Osteocyte (in vitro differentiated cells): ENCODE results near the gene STK25. TPM values are rescaled to one million over a fixed set of nuclear protein-coding genes. Genes with fewer than 3 reads are reported as not detected.

Experiments
- DNase-seq: peaks from one replicate; pipeline ENCODE4 v3.0.0; 2021; ENCODE audit warnings: mixed read lengths; ENCODE audit not compliant: unreplicated experiment; ENCODE audit errors: extremely low spot score
- H3K27ac Mint-ChIP-seq: one replicate; pipeline ENCODE4 v1.8.0; 2021; ENCODE audit warnings: mild to moderate bottlenecking, mixed read lengths; ENCODE audit not compliant: unreplicated experiment
- H3K27me3 Mint-ChIP-seq: one replicate; pipeline ENCODE4 v1.8.0; 2021; ENCODE audit warnings: mixed read lengths; ENCODE audit not compliant: unreplicated experiment
- H3K36me3 Mint-ChIP-seq: one replicate; pipeline ENCODE4 v1.8.0; 2021; ENCODE audit warnings: mixed read lengths; ENCODE audit not compliant: unreplicated experiment
- H3K4me1 Mint-ChIP-seq: one replicate; pipeline ENCODE4 v1.8.0; 2021; ENCODE audit warnings: mixed read lengths; ENCODE audit not compliant: unreplicated experiment
- H3K4me3 Mint-ChIP-seq: one replicate; pipeline ENCODE4 v1.8.0; 2021; ENCODE audit warnings: mild to moderate bottlenecking, moderate library complexity, mixed read lengths; ENCODE audit not compliant: unreplicated experiment
- H3K9me3 Mint-ChIP-seq: one replicate; pipeline ENCODE4 v1.8.0; 2021; ENCODE audit warnings: mixed read lengths; ENCODE audit not compliant: unreplicated experiment
- CTCF ChIP-seq: fragments of 200-600 bp; sonication (generic); IDR thresholded peaks from 2 replicates; pipeline ENCODE4 v1.5.0; 2021; ENCODE audit warnings: antibody characterized with exemption, mild to moderate bottlenecking, moderate library complexity
- total RNA-seq: library from RNA; stranded (reverse); gene quantifications from 2 replicates; pipeline ENCODE4 v1.2.1, GENCODE V29; 2021

Gene STK25
- total RNA-seq, 1 donor from 2014 or later: 206 TPM

DNA sequence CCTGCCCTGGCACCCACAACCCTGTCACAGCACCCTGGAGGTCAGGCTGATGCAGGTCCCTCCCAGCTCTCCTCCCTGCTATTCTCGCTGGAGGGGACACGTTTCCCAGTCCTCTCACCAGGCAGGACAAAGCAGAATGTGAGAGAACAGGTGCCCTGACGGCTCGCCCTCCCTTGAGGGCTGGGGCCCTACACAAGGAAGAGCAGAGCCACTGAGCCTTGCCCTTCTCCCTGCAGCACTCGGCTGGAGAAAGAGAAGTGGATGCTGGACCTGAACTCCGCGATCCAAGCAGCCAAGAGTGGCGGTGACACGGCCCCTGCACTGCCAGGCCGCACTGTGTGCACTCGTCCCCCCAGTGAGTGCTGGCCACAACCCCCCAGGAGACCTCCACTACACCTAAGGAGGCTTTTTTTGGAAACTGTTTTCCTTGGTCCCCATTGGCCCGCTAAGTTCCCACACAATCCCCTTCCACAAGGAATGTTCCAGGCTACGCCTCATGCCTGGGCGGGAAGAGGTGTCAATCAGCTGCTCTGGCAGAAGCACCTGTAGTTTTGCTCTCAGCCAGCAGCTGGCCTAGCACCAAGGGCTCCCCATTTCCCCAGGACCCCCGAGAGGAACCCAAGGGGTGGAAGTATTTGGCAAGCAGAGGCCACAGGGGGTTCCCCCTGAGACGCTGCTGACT lies 17.4 kb downstream of the STK25 start:
- no peak for TF ChIP-seq CTCF
- Mint-ChIP-seq H3K27me3 (no peaks in the 10 kb centered on the region), H3K36me3 (peaks cover 24% of the 10 kb centered on the region), H3K9me3 (no peaks in the 10 kb centered on the region), H3K27ac (no peak overlapping the region), H3K4me3 (no peak overlapping the region), H3K4me1 (no peaks in the 10 kb centered on the region)
- no peak for DNase-seq

- Mint-ChIP-seq H3K36me3 (peaks cover 21% of the 10 kb centered on the region), H3K27me3 (no peaks in the 10 kb centered on the region), H3K4me1 (no peaks in the 10 kb centered on the region), H3K4me3 (no peak overlapping the region), H3K27ac (no peak overlapping the region), H3K9me3 (no peaks in the 10 kb centered on the region)
- TF ChIP-seq CTCF: no peak
- DNase-seq: no peak
Measured at GRCh38 chr2:241489733-241490680, 18.4 kb downstream of the STK25 start.

DNA sequence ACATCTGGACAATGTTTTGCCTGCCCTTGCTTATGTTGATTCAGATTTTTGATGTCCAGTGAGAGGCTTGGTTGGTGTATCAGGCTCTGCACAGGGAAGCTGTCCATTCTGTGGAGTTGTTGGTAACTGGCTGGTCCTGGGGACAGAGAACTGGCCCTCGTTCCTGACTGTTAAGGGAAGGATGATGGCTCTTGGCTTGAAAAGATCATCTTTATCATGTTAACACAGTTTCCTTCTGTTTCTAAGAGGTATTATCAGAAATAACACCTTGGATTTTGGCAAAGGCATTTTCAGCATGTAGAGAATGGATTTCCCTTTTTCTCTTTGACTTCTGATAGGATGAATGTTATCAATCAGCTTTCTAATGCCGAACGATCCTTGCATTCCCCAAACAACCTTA lies 19.3 kb downstream of the STK25 start:
- Mint-ChIP-seq H3K4me1 (no peaks in the 10 kb centered on the region), H3K27ac (no peak overlapping the region), H3K9me3 (no peaks in the 10 kb centered on the region), H3K4me3 (no peak overlapping the region), H3K27me3 (no peaks in the 10 kb centered on the region), H3K36me3 (peaks cover 21% of the 10 kb centered on the region)
- no peak for TF ChIP-seq CTCF
- DNase-seq: no peak

DNA sequence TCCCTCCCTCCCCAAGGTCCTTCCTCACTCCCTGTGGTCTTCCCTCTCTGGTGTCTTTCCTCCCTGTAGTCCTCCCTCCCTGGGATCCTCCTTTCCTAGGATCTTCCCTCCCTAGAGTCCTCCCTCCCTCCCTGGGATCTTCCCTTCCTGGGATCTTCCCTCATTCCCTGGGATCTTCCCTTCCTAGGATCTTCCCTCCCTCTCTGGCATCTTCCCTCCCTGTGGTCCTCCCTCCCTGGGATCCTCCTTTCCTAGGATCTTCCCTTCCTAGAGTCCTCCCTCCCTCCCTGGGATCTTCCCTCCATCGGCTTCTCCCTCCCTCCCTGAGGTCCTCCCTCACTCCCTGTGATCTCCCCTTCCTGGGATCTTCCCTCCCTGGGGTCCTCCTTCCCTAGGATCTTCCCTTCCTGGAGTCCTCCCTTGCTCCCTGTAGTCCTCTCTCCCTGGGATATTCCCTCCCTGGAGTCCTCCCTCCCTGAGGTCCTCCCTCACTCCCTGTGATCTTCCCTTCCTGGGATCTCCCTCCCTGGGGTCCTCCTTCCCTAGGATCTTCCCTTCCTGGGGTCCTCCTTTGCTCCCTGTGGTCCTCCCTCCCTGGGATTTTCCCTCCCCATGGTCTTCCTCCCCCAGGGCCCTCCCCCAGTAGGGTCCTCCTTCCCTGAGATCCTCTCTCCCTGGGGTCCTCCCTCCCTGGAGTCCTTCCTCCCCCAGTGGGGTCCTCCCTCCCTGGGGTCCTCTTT lies 23.0 kb downstream of the STK25 start:
- H3K36me3 Mint-ChIP-seq: peaks cover 12% of the 10 kb centered on the region
- TF ChIP-seq CTCF: no peak
- no peak overlapping the region for H3K27ac Mint-ChIP-seq
- H3K9me3 Mint-ChIP-seq: no peaks in the 10 kb centered on the region
- H3K27me3 Mint-ChIP-seq: no peaks in the 10 kb centered on the region
- no peaks in the 10 kb centered on the region for H3K4me1 Mint-ChIP-seq
- DNase-seq: no peak
- no peak overlapping the region for H3K4me3 Mint-ChIP-seq

DNA sequence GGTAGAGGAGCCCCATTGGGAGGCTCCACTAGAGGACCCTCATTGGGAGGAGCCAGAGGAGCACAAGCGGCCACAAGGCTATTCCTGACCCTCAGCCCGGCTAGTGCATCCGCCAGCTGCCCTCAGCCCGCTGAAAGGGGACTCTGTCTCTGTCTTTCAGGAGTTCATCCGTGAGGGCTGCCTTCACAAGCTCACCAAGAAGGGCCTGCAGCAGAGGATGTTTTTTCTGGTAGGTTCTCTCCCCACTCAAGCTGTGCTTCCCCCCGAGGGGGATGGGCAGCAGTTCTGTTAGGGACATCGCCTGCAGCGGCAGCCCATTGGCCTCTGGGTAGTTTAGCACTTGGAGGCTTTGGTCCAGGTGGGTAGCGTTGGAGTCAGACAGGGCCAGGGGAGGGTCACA lies 25.1 kb downstream of the STK25 start:
- no peaks in the 10 kb centered on the region for H3K27me3 Mint-ChIP-seq
- H3K27ac Mint-ChIP-seq: no peak overlapping the region
- no peaks in the 10 kb centered on the region for H3K9me3 Mint-ChIP-seq
- no peak for TF ChIP-seq CTCF
- H3K4me3 Mint-ChIP-seq: no peak overlapping the region
- H3K4me1 Mint-ChIP-seq: no peaks in the 10 kb centered on the region
- peaks cover 17% of the 10 kb centered on the region for H3K36me3 Mint-ChIP-seq
- no peak for DNase-seq
